MM.1S (cell line): ENCODE measurements around the gene ZDHHC12.

Source experiments
- DNase-seq: peaks from one replicate; pipeline ENCODE4 v3.0.0-alpha.2; 2015
- H2AFZ ChIP-seq: fragments of 300-600 bp; sonication (generic); 2 replicates; pipeline ENCODE4 v1.6.0; 2016; ENCODE audit warnings: antibody characterized with exemption, low read length
- H3F3A ChIP-seq: fragments of 300-600 bp; sonication (generic); 2 replicates; pipeline ENCODE4 v1.6.1; 2016; ENCODE audit warnings: mild to moderate bottlenecking, antibody characterized with exemption, low read length, moderate library complexity, mixed read lengths; ENCODE audit not compliant: insufficient read depth
- H3K27ac ChIP-seq: fragments of 300-600 bp; sonication (generic); 2 replicates; pipeline ENCODE4 v1.5.1; 2016; ENCODE audit warnings: mild to moderate bottlenecking, low read length
- H3K27me3 ChIP-seq: fragments of 300-600 bp; sonication (generic); replicated peaks from 2 replicates; pipeline ENCODE4 v1.6.0; 2016; ENCODE audit warnings: low read length; ENCODE audit not compliant: insufficient read depth
- H3K36me3 ChIP-seq: fragments of 300-600 bp; sonication (generic); replicated peaks from 2 replicates; pipeline ENCODE4 v1.6.1; 2016; ENCODE audit warnings: mild to moderate bottlenecking, low read length, mixed read lengths; ENCODE audit not compliant: insufficient read depth
- H3K4me1 ChIP-seq: fragments of 300-600 bp; sonication (generic); 2 replicates; pipeline ENCODE4 v1.6.1; 2016; ENCODE audit warnings: low read length, mixed read lengths
- H3K4me2 ChIP-seq: fragments of 300-600 bp; sonication (generic); 2 replicates; pipeline ENCODE4 v1.6.0; 2016; ENCODE audit warnings: low read depth, low read length
- H3K4me3 ChIP-seq: fragments of 300-600 bp; sonication (generic); 2 replicates; pipeline ENCODE4 v1.5.1; 2016; ENCODE audit warnings: low read length, mixed read lengths
- H3K79me2 ChIP-seq: fragments of 300-600 bp; sonication (generic); 2 replicates; pipeline ENCODE4 v1.6.1; 2016; ENCODE audit warnings: mixed run types, low read length, mixed read lengths
- H3K9ac ChIP-seq: fragments of 300-600 bp; sonication (generic); 2 replicates; pipeline ENCODE4 v1.6.1; 2016; ENCODE audit warnings: low read length, mixed read lengths
- H3K9me2 ChIP-seq: fragments of 300-600 bp; sonication (generic); replicated peaks from 2 replicates; pipeline ENCODE4 v1.6.1; 2016; ENCODE audit warnings: mild to moderate bottlenecking, low read length, mixed read lengths; ENCODE audit not compliant: insufficient read depth
- H3K9me3 ChIP-seq: fragments of 300-600 bp; sonication (generic); replicated peaks from 2 replicates; pipeline ENCODE4 v1.6.1; 2016; ENCODE audit warnings: mild to moderate bottlenecking, low read length, mixed read lengths; ENCODE audit not compliant: insufficient read depth
- H4K20me1 ChIP-seq: fragments of 300-600 bp; sonication (generic); 2 replicates; pipeline ENCODE4 v1.6.1; 2016; ENCODE audit warnings: mild to moderate bottlenecking, low read length, moderate library complexity, mixed read lengths; ENCODE audit not compliant: insufficient read depth
- EZH2 ChIP-seq: fragments of 300-600 bp; sonication (generic); optimal IDR thresholded peaks from 2 replicates; pipeline ENCODE3; 2017; ENCODE audit warnings: low read depth, mild to moderate bottlenecking, antibody characterized with exemption, low read length, mixed read lengths
- EZH2phosphoT487 ChIP-seq: fragments of 300-600 bp; sonication (generic); IDR thresholded peaks from 2 replicates; pipeline ENCODE4 v1.6.1; 2018; ENCODE audit warnings: antibody characterized with exemption, low read length
- TF ChIP-seq, protein P1 (sequence below): fragments of 300-600 bp; sonication (generic); IDR thresholded peaks from 2 replicates; pipeline ENCODE4 v1.5.1; 2016; ENCODE audit warnings: antibody characterized with exemption, low read length, mixed read lengths

ZDHHC12 gene

DNA sequence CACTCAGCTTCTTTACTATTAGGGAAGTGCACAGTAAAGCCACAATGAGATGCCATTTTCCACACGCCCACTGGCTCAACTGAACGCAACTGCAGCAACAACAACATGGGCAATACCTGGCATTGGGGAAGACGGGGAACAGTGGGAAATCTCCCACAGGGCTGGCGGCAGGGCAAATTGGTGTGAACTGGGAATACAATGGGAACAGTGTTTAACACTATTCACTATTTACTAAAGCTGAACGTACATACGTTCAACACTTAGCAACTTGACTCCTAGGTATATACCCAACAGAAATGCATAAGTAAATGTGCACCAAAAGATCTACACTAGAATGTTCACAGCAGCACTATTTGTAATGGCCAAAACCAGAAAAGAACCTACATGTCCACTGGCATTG is 33.7 kb upstream of the ZDHHC12 start:
- Histone ChIP-seq H3K9me3 (no peaks in the 10 kb centered on the region), H3K79me2 (no peaks in the 10 kb centered on the region), H3K9ac (no peak overlapping the region), H3K4me2 (no peak overlapping the region), H4K20me1 (no peaks in the 10 kb centered on the region), H3F3A (no peaks in the 10 kb centered on the region), H3K9me2 (no peaks in the 10 kb centered on the region), H2AFZ (no peak overlapping the region), H3K4me3 (no peak overlapping the region), H3K27me3 (no peaks in the 10 kb centered on the region), H3K4me1 (no peaks in the 10 kb centered on the region), H3K27ac (no peak overlapping the region), H3K36me3 (no peaks in the 10 kb centered on the region)
- TF ChIP-seq, protein P1, sequence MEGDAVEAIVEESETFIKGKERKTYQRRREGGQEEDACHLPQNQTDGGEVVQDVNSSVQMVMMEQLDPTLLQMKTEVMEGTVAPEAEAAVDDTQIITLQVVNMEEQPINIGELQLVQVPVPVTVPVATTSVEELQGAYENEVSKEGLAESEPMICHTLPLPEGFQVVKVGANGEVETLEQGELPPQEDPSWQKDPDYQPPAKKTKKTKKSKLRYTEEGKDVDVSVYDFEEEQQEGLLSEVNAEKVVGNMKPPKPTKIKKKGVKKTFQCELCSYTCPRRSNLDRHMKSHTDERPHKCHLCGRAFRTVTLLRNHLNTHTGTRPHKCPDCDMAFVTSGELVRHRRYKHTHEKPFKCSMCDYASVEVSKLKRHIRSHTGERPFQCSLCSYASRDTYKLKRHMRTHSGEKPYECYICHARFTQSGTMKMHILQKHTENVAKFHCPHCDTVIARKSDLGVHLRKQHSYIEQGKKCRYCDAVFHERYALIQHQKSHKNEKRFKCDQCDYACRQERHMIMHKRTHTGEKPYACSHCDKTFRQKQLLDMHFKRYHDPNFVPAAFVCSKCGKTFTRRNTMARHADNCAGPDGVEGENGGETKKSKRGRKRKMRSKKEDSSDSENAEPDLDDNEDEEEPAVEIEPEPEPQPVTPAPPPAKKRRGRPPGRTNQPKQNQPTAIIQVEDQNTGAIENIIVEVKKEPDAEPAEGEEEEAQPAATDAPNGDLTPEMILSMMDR = no peak
- TF ChIP-seq EZH2phosphoT487 = no peak
- TF ChIP-seq EZH2 = no peak
- no peak for DNase-seq

DNA sequence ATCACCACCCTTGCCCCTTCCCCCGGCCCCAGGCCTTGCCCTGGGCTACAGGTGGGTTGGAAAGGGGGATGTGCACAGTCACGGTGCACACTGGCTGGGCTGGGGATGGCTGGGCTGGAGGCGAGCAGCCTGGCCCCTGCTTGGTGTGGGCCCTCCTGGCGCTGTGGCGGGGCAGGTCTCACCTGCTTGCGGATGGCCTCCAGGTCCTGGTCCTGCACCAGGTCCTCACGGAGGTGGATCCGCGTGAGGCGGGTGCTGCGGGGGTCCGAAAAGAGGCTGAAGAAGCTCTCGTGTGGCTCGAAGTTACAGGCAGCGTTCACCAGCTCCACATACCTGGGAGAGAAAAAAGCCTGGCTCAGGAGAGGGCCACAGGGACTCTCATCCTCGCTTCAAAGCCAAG is 29.7 kb upstream of the ZDHHC12 start:
- Histone ChIP-seq H2AFZ (no peak overlapping the region), H3K4me3 (no peak overlapping the region), H3K36me3 (no peaks in the 10 kb centered on the region), H3K27me3 (no peaks in the 10 kb centered on the region), H3K9ac (no peak overlapping the region), H3F3A (no peaks in the 10 kb centered on the region), H3K27ac (no peak overlapping the region), H3K9me3 (no peaks in the 10 kb centered on the region), H3K79me2 (no peaks in the 10 kb centered on the region), H3K4me2 (no peak overlapping the region), H3K4me1 (no peaks in the 10 kb centered on the region), H3K9me2 (no peaks in the 10 kb centered on the region), H4K20me1 (no peaks in the 10 kb centered on the region)
- TF ChIP-seq, protein P1 = no peak
- TF ChIP-seq EZH2phosphoT487 (no peak), EZH2 (no peak)
- no peak for DNase-seq

DNA sequence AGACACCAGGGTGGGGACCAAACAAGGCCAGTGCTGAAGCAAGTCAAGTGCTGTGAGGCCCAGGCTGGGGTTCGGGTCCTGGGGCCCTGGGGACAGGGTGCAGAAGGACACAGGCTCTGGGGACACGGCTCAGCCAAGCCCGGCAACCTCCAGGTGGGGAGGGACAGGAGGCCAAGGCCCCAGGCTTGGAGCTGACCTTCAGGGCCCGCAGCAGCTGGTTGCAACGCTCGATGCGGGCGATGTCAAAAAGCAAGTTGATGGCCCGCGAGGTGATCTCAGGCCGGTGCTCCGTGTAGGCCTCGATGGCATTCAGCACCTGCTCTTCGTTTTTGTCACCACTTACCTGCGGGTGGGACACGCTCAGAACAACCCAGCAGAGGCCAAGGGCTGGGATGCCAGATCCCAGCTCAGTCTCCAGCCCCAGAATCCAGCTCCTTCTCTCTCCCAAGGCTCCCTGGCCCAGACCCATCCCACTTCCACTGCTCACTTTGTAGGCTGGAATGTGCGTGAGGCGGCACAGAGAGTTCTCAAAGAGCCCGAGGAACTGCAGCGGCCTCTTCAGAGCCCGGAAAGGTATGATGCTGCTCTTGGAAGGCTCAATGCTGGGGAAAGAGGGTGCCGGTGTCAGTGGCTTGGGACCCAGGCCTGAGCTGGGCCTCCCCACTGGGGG is 27.1 kb upstream of the ZDHHC12 start:
- Histone ChIP-seq H3K4me1 (no peaks in the 10 kb centered on the region), H4K20me1 (no peaks in the 10 kb centered on the region), H3K27ac (no peak overlapping the region), H3K9me3 (no peaks in the 10 kb centered on the region), H3K79me2 (no peaks in the 10 kb centered on the region), H2AFZ (no peak overlapping the region), H3K4me2 (no peak overlapping the region), H3K27me3 (no peaks in the 10 kb centered on the region), H3K9me2 (no peaks in the 10 kb centered on the region), H3K4me3 (no peak overlapping the region), H3K36me3 (no peaks in the 10 kb centered on the region), H3F3A (no peaks in the 10 kb centered on the region), H3K9ac (no peak overlapping the region)
- no peak for TF ChIP-seq EZH2
- no peak for TF ChIP-seq EZH2phosphoT487
- TF ChIP-seq, protein P1 = no peak
- DNase-seq = no peak
